HepG2 (cell line): ENCODE data around the gene COX18. TPM values are rescaled to one million over a fixed set of nuclear protein-coding genes. Genes with fewer than 3 reads are reported as not detected.

ENCODE experiments used
- CCAR2 ChIP-seq: fragments of 200-400 bp; formaldehyde crosslinking; optimal IDR thresholded peaks from 2 replicates; pipeline ENCODE3; 2018; ENCODE audit warnings: low read depth, mild to moderate bottlenecking, low read length, moderate library complexity
- DNMT3B ChIP-seq: conservative IDR thresholded peaks from 2 replicates; pipeline ENCODE4 v1.6.1; 2016; ENCODE audit warnings: missing biosample characterization, control low read depth
- FOXO1 ChIP-seq: sonication (generic); formaldehyde crosslinking; IDR thresholded peaks from 2 replicates; pipeline ENCODE4 v1.4.0; 2020; ENCODE audit warnings: missing genetic modification reagents
- ISL2 ChIP-seq: sonication (generic); formaldehyde crosslinking; IDR thresholded peaks from 2 replicates; pipeline ENCODE4 v1.5.0; 2020; ENCODE audit warnings: missing genetic modification reagents
- RFXANK ChIP-seq: IDR thresholded peaks from 2 replicates; pipeline ENCODE4 v1.6.1; 2016
- RXRB ChIP-seq: IDR thresholded peaks from 2 replicates; pipeline ENCODE4 v1.6.1; 2016; ENCODE audit warnings: borderline replicate concordance, missing genetic modification reagents, missing compliant biosample characterization
- SOX5 ChIP-seq: IDR thresholded peaks from 2 replicates; pipeline ENCODE4 v1.6.1; 2016; ENCODE audit warnings: borderline replicate concordance
- SPEN ChIP-seq: sonication (generic); formaldehyde crosslinking; IDR thresholded peaks from 2 replicates; pipeline ENCODE4 v1.5.1; 2020; ENCODE audit warnings: low read depth, mild to moderate bottlenecking, missing genetic modification reagents
- ZFP36L2 ChIP-seq: sonication (generic); formaldehyde crosslinking; IDR thresholded peaks from 2 replicates; pipeline ENCODE4 v1.4.0; 2020; ENCODE audit warnings: missing genetic modification reagents
- ZNF10 ChIP-seq: sonication (generic); formaldehyde crosslinking; IDR thresholded peaks from 2 replicates; pipeline ENCODE4 v1.4.0; 2020; ENCODE audit warnings: mild to moderate bottlenecking, low read depth, missing genetic modification reagents, borderline replicate concordance
- ZNF17 ChIP-seq: sonication (generic); formaldehyde crosslinking; IDR thresholded peaks from 2 replicates; pipeline ENCODE4 v1.5.0; 2020; ENCODE audit warnings: mild to moderate bottlenecking, missing genetic modification reagents
- ZNF331 ChIP-seq: sonication (generic); formaldehyde crosslinking; IDR thresholded peaks from 2 replicates; pipeline ENCODE4 v1.4.0; 2020; ENCODE audit warnings: missing genetic modification reagents
- ZNF552 ChIP-seq: sonication (generic); formaldehyde crosslinking; IDR thresholded peaks from 2 replicates; pipeline ENCODE4 v1.9.0; 2022; ENCODE audit warnings: missing genetic modification reagents, mild to moderate bottlenecking, borderline replicate concordance
- polyA plus RNA-seq, 8 experiments: library from polyadenylated mRNA; depleted of rRNA in 3 of 8; stranded (reverse) in 7 of 8; unstranded in 1 of 8; fragments of >200 nt; fragmentation: Illumina TruSeq in 4 of 8; extraction: Trizol in 4 of 8; gene quantifications; 2 replicates each; pipeline versions ENCODE4 v1.2.1 to v1.2.3, GENCODE V29; 2011 to 2016; ENCODE audit warnings: low read depth in 4 of 8, missing spikeins in 1 of 8, mixed read lengths in 1 of 8; ENCODE audit not compliant: insufficient read depth in 1 of 8
- total RNA-seq, 5 experiments: library from RNA; depleted of rRNA; stranded (reverse); fragments of >200 nt; fragmentation: Illumina TruSeq; extraction: Trizol; gene quantifications; 2 replicates each; pipeline ENCODE4 v1.2.3, GENCODE V29; 2016; ENCODE audit warnings: low read depth in 1 of 5
- TF ChIP-seq, protein P1 (sequence below): IDR thresholded peaks from 2 replicates; pipeline ENCODE4 v1.6.1; 2016; ENCODE audit warnings: mild to moderate bottlenecking, missing biosample characterization, missing genetic modification reagents
- TF ChIP-seq, protein P2 (sequence below): sonication (generic); formaldehyde crosslinking; IDR thresholded peaks from 2 replicates; pipeline ENCODE4 v1.5.1; 2020; ENCODE audit warnings: mild to moderate bottlenecking, moderate library complexity, missing genetic modification reagents
- TF ChIP-seq, protein P3 (sequence below): sonication (generic); formaldehyde crosslinking; IDR thresholded peaks from 2 replicates; pipeline ENCODE4 v1.4.0; 2020; ENCODE audit warnings: missing genetic modification reagents, borderline replicate concordance
- TF ChIP-seq, protein P4 (sequence below): sonication (generic); formaldehyde crosslinking; IDR thresholded peaks from 2 replicates; pipeline ENCODE4 v1.4.0; 2020; ENCODE audit warnings: low read depth, mild to moderate bottlenecking, missing genetic modification reagents
- TF ChIP-seq, protein P5 (sequence below): sonication (generic); formaldehyde crosslinking; IDR thresholded peaks from 2 replicates; pipeline ENCODE4 v1.4.0; 2020; ENCODE audit warnings: missing genetic modification reagents
- TF ChIP-seq, protein P6 (sequence below): sonication (generic); formaldehyde crosslinking; IDR thresholded peaks from 2 replicates; pipeline ENCODE4 v1.4.0; 2020; ENCODE audit warnings: mild to moderate bottlenecking, missing genetic modification reagents

COX18 gene
- total and polyA plus RNA-seq, 2 of the 13 experiments (the other 11 are each of a cell fraction or from before 2014, with no cell fraction given) = 8.7 to 21.3 TPM

DNA sequence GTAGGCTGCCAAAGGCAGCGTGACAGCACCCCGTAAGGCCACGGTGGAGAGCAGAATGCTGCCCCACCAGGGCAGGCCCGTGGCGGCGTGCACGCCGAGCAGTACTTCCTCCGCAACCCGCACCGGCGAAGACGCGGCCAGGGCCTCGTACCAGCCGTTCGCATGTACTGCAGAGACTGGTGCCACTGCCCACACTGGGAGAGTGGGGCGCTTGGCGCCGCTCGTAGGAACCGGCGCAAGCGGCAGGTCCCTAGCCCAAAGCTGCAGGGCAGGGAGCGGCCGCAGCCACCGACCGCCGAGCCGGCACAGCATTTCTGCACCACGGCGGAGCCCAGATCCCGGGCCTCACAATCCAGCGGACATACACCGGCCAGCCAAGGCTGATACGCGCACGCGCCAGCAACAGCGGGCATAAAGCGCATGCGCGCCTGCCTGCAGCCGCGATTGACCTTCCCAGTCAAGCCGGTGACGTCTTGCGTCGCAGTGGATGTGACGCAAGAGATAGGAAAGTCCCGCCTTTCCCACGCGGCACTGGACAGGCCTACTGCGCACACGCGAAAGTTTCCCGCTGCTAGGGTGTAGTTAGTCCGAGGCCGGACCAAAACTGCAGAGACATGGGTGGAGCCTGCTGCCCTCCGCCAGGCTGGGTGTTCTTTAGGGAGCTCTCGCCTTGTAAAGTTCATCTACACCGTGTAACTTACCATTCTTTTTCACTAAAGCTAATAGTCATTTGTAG, at the start of gene COX18 (continued):
- TF ChIP-seq, protein P1, sequence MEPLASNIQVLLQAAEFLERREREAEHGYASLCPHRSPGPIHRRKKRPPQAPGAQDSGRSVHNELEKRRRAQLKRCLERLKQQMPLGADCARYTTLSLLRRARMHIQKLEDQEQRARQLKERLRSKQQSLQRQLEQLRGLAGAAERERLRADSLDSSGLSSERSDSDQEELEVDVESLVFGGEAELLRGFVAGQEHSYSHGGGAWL (CRISPR knock-in tag) = peak; percentile 89
- TF ChIP-seq ZNF331 (CRISPR knock-in tag) = peak; percentile 28; the same call in 1 of the 2 replicates
- TF ChIP-seq, protein P2, sequence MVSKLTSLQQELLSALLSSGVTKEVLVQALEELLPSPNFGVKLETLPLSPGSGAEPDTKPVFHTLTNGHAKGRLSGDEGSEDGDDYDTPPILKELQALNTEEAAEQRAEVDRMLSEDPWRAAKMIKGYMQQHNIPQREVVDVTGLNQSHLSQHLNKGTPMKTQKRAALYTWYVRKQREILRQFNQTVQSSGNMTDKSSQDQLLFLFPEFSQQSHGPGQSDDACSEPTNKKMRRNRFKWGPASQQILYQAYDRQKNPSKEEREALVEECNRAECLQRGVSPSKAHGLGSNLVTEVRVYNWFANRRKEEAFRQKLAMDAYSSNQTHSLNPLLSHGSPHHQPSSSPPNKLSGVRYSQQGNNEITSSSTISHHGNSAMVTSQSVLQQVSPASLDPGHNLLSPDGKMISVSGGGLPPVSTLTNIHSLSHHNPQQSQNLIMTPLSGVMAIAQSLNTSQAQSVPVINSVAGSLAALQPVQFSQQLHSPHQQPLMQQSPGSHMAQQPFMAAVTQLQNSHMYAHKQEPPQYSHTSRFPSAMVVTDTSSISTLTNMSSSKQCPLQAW (CRISPR knock-in tag) = peak; percentile 51
- peak; percentile 49; the same call in 1 of the 2 replicates for TF ChIP-seq RFXANK
- 0 out of 2 replicates have a peak, but pooled peaks have one; percentile 25 for TF ChIP-seq SOX5
- TF ChIP-seq, protein P3, sequence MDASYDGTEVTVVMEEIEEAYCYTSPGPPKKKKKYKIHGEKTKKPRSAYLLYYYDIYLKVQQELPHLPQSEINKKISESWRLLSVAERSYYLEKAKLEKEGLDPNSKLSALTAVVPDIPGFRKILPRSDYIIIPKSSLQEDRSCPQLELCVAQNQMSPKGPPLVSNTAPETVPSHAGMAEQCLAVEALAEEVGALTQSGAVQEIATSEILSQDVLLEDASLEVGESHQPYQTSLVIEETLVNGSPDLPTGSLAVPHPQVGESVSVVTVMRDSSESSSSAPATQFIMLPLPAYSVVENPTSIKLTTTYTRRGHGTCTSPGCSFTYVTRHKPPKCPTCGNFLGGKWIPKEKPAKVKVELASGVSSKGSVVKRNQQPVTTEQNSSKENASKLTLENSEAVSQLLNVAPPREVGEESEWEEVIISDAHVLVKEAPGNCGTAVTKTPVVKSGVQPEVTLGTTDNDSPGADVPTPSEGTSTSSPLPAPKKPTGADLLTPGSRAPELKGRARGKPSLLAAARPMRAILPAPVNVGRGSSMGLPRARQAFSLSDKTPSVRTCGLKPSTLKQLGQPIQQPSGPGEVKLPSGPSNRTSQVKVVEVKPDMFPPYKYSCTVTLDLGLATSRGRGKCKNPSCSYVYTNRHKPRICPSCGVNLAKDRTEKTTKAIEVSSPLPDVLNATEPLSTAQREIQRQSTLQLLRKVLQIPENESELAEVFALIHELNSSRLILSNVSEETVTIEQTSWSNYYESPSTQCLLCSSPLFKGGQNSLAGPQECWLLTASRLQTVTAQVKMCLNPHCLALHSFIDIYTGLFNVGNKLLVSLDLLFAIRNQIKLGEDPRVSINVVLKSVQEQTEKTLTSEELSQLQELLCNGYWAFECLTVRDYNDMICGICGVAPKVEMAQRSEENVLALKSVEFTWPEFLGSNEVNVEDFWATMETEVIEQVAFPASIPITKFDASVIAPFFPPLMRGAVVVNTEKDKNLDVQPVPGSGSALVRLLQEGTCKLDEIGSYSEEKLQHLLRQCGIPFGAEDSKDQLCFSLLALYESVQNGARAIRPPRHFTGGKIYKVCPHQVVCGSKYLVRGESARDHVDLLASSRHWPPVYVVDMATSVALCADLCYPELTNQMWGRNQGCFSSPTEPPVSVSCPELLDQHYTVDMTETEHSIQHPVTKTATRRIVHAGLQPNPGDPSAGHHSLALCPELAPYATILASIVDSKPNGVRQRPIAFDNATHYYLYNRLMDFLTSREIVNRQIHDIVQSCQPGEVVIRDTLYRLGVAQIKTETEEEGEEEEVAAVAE (CRISPR knock-in tag) = peak; percentile 55; the same call in 1 of the 2 replicates
- peak; percentile 52; the same call in 1 of the 2 replicates for TF ChIP-seq ISL2 (CRISPR knock-in tag)
- peak; percentile 60; the same call in 1 of the 2 replicates for TF ChIP-seq ZNF10 (CRISPR knock-in tag)
- peak; percentile 73; the same call in 1 of the 2 replicates for TF ChIP-seq RXRB (CRISPR knock-in tag)
- no peak for TF ChIP-seq ZFP36L2
- no peak for TF ChIP-seq CCAR2
- TF ChIP-seq, protein P4, sequence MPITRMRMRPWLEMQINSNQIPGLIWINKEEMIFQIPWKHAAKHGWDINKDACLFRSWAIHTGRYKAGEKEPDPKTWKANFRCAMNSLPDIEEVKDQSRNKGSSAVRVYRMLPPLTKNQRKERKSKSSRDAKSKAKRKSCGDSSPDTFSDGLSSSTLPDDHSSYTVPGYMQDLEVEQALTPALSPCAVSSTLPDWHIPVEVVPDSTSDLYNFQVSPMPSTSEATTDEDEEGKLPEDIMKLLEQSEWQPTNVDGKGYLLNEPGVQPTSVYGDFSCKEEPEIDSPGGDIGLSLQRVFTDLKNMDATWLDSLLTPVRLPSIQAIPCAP (CRISPR knock-in tag) = 0 out of 2 replicates have a peak, but pooled peaks have one; percentile 22
- TF ChIP-seq, protein P5, sequence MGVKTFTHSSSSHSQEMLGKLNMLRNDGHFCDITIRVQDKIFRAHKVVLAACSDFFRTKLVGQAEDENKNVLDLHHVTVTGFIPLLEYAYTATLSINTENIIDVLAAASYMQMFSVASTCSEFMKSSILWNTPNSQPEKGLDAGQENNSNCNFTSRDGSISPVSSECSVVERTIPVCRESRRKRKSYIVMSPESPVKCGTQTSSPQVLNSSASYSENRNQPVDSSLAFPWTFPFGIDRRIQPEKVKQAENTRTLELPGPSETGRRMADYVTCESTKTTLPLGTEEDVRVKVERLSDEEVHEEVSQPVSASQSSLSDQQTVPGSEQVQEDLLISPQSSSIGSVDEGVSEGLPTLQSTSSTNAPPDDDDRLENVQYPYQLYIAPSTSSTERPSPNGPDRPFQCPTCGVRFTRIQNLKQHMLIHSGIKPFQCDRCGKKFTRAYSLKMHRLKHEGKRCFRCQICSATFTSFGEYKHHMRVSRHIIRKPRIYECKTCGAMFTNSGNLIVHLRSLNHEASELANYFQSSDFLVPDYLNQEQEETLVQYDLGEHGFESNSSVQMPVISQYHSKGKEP (CRISPR knock-in tag) = 0 out of 2 replicates have a peak, but pooled peaks have one; percentile 13
- TF ChIP-seq DNMT3B (CRISPR knock-in tag) = peak; percentile 86; the same call in 1 of the 2 replicates
- no peak for TF ChIP-seq ZNF17
- peak; percentile 89; the same call in 1 of the 2 replicates for TF ChIP-seq ZNF552
- TF ChIP-seq, protein P6, sequence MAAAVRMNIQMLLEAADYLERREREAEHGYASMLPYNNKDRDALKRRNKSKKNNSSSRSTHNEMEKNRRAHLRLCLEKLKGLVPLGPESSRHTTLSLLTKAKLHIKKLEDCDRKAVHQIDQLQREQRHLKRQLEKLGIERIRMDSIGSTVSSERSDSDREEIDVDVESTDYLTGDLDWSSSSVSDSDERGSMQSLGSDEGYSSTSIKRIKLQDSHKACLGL (CRISPR knock-in tag) = peak; percentile 99
- TF ChIP-seq FOXO1 (CRISPR knock-in tag) = peak; percentile 39; the same call in 1 of the 2 replicates
- TF ChIP-seq SPEN (CRISPR knock-in tag) = peak; percentile 96
